Neural cell (in vitro differentiated cells): ENCODE results near the gene ZNF512.

Experiments used
- EP300 ChIP-seq: fragments of 450-650 bp; conservative IDR thresholded peaks from 2 replicates; pipeline ENCODE4 v1.6.1; 2014; ENCODE audit warnings: antibody characterized with exemption, mild to moderate bottlenecking, moderate library complexity; ENCODE audit not compliant: poor library complexity, severe bottlenecking
- EZH2 ChIP-seq: fragments of 200-600, 300-800 bp; shearing (Covaris generic), sonication (generic); IDR thresholded peaks from 2 replicates; pipeline ENCODE4 v1.6.1; 2014; ENCODE audit warnings: antibody characterized with exemption, low read length, borderline replicate concordance, mild to moderate bottlenecking; ENCODE audit not compliant: insufficient read depth, poor library complexity, severe bottlenecking
- MXI1 ChIP-seq: fragments of 450-650 bp; conservative IDR thresholded peaks from 2 replicates; pipeline ENCODE4 v1.6.1; 2014; ENCODE audit warnings: antibody characterized with exemption, mild to moderate bottlenecking; ENCODE audit not compliant: poor library complexity, severe bottlenecking
- POLR2AphosphoS5 ChIP-seq: IDR thresholded peaks from 2 replicates; pipeline ENCODE4 v1.6.1; 2012
- RAD21 ChIP-seq: fragments of 450-650 bp; conservative IDR thresholded peaks from 2 replicates; pipeline ENCODE4 v1.6.1; 2014; ENCODE audit warnings: antibody characterized with exemption, mild to moderate bottlenecking, moderate library complexity
- SMC3 ChIP-seq: fragments of 450-650 bp; conservative IDR thresholded peaks from 2 replicates; pipeline ENCODE4 v1.6.1; 2014; ENCODE audit warnings: antibody characterized with exemption, mild to moderate bottlenecking, moderate library complexity; ENCODE audit not compliant: poor library complexity
- TF ChIP-seq, protein P1 (sequence below): fragments of 450-650 bp; IDR thresholded peaks from 2 replicates; pipeline ENCODE4 v1.5.1; 2014; ENCODE audit warnings: antibody characterized with exemption, mild to moderate bottlenecking, moderate library complexity; ENCODE audit not compliant: poor library complexity, severe bottlenecking
- TF ChIP-seq, protein P2 (sequence below): IDR thresholded peaks from 2 replicates; pipeline ENCODE4 v1.6.1; 2012; ENCODE audit warnings: borderline replicate concordance

DNA sequence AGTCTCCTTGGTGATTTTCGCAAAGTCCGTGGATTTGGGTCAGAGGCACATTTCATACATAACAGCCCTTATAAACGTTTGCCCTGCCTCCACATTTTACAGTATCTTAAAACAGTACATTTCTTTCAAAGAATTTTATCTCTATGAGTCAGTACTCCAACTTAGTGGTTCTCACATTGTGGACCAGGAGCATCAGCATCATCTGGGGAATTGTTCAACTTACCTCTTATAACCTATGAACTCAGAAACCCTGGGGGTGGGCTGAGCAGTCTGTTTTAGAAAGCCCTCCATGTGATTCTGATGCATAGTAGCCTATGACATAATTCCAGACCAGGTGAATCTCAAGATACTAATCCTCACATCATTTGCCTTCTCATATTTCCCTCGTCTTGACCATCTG is 68.2 kb downstream of the ZNF512 start:
- TF ChIP-seq, protein P1, sequence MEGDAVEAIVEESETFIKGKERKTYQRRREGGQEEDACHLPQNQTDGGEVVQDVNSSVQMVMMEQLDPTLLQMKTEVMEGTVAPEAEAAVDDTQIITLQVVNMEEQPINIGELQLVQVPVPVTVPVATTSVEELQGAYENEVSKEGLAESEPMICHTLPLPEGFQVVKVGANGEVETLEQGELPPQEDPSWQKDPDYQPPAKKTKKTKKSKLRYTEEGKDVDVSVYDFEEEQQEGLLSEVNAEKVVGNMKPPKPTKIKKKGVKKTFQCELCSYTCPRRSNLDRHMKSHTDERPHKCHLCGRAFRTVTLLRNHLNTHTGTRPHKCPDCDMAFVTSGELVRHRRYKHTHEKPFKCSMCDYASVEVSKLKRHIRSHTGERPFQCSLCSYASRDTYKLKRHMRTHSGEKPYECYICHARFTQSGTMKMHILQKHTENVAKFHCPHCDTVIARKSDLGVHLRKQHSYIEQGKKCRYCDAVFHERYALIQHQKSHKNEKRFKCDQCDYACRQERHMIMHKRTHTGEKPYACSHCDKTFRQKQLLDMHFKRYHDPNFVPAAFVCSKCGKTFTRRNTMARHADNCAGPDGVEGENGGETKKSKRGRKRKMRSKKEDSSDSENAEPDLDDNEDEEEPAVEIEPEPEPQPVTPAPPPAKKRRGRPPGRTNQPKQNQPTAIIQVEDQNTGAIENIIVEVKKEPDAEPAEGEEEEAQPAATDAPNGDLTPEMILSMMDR = no peak
- no peak for TF ChIP-seq SMC3
- TF ChIP-seq RAD21 = no peak
- TF ChIP-seq POLR2AphosphoS5 = no peak
- no peak for TF ChIP-seq EP300
- TF ChIP-seq, protein P2, sequence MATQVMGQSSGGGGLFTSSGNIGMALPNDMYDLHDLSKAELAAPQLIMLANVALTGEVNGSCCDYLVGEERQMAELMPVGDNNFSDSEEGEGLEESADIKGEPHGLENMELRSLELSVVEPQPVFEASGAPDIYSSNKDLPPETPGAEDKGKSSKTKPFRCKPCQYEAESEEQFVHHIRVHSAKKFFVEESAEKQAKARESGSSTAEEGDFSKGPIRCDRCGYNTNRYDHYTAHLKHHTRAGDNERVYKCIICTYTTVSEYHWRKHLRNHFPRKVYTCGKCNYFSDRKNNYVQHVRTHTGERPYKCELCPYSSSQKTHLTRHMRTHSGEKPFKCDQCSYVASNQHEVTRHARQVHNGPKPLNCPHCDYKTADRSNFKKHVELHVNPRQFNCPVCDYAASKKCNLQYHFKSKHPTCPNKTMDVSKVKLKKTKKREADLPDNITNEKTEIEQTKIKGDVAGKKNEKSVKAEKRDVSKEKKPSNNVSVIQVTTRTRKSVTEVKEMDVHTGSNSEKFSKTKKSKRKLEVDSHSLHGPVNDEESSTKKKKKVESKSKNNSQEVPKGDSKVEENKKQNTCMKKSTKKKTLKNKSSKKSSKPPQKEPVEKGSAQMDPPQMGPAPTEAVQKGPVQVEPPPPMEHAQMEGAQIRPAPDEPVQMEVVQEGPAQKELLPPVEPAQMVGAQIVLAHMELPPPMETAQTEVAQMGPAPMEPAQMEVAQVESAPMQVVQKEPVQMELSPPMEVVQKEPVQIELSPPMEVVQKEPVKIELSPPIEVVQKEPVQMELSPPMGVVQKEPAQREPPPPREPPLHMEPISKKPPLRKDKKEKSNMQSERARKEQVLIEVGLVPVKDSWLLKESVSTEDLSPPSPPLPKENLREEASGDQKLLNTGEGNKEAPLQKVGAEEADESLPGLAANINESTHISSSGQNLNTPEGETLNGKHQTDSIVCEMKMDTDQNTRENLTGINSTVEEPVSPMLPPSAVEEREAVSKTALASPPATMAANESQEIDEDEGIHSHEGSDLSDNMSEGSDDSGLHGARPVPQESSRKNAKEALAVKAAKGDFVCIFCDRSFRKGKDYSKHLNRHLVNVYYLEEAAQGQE = no peak
- no peak for TF ChIP-seq EZH2
- TF ChIP-seq MXI1 = no peak
